Kidney capillary endothelial cell (primary cell): Measurements from ENCODE around the gene MMP14.

Experiments used
- DNase-seq: peaks from one replicate; pipeline ENCODE4 v3.0.0-alpha.2; 2018; ENCODE audit warnings: low spot score

MMP14 gene

DNA sequence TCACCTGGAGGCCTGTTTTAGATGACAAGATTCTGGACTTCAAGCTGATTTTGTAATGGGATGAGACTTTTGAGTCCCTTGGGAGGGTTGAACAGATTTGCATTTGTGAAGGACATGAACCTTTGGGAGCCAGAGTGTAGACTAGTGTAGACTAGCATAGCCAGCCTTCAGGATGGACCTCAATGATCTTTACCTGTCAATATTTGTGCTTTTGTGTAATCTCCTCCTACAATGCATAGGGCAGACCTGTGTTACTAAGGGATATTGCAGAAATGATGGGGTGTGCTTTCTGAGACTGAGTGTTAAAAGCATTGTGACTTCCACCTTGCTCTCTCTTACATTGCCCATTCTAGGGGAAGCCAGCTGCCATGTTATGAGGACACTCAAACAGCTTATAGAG lies 25.3 kb downstream of the MMP14 start:
- no peak for DNase-seq

DNA sequence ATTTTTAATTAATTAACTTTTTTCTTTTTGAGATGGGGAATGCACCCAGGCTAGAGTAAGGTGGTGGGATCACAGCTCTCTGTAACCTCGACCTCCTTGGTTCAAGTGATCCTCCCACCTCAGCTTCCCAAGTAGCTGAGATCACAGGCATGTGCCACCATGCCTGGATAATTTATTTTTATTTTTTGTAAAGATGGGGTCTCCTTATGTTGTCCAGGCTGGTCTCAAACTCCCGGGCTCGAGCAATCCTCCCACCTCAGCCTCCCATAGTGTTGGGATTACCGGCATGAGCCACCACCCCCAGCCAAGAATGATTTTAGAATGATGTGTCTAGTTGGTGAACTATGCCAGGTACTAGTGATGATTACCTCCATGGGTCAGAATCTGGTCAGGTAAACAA lies 28.6 kb downstream of the MMP14 start:
- no peak for DNase-seq

DNA sequence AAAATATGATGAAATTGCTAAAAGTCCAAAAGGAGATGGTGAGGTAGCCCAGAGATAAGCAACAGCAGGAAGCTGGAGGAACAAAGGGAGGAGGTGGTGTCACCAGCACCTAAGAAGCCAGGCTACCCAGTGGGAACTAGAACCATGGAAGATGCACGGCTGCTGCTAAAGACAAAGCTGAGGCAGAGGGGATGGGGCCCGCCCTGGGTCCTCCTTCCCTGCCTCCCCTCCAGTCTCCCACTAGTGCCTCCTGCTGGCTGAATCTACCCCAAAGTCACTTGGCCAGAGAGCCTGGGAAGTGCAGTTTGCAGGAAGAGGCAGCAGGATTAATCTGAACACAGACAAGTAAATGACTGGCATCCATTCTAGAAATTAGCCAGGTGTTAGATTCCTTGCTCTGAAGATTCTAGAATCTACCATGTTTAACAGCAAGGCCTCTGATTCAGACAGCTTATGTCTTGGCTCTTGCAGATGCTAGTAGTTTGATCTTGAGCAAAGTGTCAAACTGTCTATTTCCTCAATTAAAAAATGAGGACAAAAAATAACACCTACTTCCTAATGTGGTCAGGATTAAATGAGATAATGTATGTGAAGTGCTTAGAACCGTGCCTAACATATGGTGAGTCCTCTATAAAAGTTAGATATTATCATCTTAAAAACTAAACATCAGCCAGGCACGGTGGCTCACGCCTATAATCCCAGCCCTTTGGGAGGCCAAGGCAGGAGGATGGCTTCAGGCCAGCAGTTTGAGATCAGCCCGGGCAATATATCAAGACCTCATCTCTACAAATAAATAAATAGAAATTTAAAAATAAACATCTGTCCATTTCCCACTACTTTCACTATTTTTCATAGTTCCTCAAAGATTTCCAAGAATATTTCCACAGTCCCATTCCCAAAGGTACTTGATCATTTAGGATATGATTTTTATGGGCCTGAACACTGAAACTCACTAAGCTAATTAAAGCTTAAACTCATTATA lies 29.3 kb downstream of the MMP14 start:
- DNase-seq, result no peak

- no peak for DNase-seq
Measured at GRCh38 chr14:22866874-22867273, 30.5 kb downstream of the MMP14 start.

GRCh38 chr14:22870811-22871223 lies 34.4 kb downstream of the MMP14 start:
- DNase-seq, result no peak

- peak; percentile 76 for DNase-seq
Measured at GRCh38 chr14:22871224-22872032, 35.0 kb downstream of the MMP14 start, which contains the start of gene LRP10. Gene LRP10, plus strand, starts transcription at chr14:22871740. Its CDS starts 564 bp downstream, at chr14:22872304.

GRCh38 chr14:22872033-22872832 lies 35.8 kb downstream of the MMP14 start:
- DNase-seq, result peak; percentile 71

DNA sequence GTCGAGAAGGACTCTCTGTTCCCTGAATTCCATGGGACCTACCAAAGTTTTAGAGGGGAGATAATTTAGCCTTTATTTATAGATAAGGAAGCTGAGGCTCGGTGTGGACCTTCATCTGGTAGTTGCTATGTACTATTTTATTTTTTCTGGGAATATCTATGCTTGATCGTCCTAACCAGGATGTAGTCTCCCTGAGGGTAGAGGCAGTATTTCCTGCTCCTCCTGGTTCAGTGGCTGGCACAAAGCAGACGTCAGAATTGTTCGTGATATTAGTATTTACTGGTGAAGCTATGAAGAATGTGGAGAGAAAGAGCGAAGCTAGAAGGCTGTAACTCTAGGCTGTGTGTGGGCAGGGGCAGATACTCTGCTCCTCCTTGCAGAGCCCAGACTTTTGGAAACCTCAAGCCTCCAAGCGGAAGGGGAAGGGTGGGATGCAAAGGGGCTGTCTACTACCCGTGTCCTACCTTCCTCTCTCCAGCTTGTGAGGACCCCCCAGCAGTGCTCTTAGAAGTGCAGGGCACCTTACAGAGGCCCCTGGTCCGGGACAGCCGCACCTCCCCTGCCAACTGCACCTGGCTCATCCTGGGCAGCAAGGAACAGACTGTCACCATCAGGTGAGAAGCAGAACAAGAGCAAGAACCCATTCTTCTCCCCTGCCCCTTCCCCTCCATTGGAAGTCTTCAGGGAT lies 36.6 kb downstream of the MMP14 start:
- DNase-seq, result no peak

GRCh38 chr14:22875003-22875747 lies 38.8 kb downstream of the MMP14 start:
- DNase-seq, result no peak

GRCh38 chr14:22875748-22876319 lies 39.4 kb downstream of the MMP14 start:
- DNase-seq, result no peak

- DNase-seq, result no peak
Measured at GRCh38 chr14:22877000-22877501, 40.7 kb downstream of the MMP14 start.

- DNase-seq, result no peak
Measured at GRCh38 chr14:22878271-22879246, 42.2 kb downstream of the MMP14 start.

DNA sequence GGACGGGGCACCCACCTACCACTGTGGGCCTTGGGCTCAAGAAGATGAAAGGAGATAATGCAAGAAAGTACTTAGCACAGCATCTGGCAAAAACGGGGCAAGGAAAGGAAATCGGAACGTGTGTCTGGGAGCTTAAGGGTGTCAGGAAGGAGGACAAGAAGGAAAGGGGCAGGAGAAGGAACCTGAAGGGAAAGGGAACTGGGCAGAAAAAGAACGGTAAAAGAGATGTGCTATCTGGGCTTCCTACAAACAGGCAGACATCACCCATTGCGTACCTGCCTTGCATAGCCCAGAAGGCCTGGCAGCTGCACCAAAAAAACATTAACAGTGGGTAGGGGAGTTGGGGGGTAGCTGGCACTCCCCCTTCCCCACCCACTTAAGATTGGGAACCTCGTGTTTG lies 45.7 kb downstream of the MMP14 start:
- DNase-seq, result no peak

DNA sequence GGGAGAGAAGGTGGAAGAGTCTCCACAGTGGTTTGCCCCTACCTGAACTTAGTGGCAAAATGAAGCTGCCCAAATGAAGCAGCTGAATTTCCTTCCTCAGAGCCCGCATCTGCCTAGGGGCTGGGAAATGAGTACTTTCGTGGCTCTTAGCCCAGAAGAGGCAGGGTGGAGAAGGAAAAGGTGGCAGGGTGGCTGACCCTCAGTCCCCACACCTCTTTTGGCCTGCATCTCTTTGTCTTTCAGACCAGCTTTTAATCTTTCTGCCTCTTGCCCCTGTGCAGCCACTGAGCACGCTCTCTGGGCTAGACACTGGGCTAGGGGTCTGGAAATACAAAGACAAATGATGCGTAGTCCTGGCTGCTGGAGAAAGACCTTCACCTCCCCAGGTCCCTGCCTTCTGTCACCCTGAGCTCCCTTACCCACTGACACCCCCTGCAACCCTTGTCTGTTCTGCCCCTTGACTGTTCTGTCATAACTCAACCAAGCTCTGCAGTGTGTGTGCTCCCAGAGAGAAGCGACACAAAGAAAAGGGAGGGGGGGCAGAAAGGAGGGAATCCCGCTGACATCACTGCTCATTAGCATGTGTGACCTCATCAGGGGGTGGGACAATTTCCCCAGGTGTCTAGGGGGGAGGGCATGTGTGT lies 46.3 kb downstream of the MMP14 start:
- DNase-seq, result no peak

DNA sequence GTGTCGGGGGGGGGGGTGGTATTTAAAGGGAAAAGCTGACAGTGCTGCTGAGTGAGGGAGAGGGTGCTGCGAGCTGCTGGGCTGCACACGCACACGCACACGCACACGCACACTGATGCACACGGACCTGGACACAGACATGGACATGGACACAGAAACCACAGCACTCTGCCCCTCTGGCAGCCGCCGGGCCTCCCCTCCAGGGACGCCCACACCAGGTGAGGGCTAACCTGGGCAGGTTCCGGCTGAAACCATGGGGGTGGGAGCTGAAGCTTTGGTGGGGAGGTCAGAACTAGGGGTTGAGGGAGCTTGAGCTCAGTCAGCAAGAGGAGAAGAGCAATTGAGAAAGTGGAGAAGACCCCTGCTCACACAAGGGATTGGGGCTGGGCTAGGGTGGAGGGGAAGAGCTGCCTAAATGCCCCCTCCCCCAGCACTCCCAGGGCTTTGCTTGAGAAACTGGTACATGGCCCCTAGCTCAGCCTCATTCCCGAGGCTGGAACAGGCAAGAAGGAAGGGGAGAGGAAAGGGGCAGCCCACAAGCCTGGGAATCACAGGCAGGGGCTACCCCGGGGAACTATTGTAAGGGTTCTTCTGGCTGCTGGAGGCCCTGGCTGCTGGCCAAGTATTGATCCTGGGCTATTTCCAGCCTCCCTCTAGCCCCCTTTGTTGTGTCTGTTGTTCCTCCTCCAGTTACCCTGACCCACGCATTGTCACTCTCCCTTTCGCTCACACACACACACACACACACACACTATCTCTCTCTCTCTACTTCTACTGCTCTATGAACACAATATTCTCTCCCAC lies 47.0 kb downstream of the MMP14 start, which contains the start of gene REM2:
Gene REM2, plus strand, starts transcription at position 50 of the 804 bp plus-strand sequence. Its CDS starts 66 bp downstream, at position 116.
- DNase-seq, result no peak

DNA sequence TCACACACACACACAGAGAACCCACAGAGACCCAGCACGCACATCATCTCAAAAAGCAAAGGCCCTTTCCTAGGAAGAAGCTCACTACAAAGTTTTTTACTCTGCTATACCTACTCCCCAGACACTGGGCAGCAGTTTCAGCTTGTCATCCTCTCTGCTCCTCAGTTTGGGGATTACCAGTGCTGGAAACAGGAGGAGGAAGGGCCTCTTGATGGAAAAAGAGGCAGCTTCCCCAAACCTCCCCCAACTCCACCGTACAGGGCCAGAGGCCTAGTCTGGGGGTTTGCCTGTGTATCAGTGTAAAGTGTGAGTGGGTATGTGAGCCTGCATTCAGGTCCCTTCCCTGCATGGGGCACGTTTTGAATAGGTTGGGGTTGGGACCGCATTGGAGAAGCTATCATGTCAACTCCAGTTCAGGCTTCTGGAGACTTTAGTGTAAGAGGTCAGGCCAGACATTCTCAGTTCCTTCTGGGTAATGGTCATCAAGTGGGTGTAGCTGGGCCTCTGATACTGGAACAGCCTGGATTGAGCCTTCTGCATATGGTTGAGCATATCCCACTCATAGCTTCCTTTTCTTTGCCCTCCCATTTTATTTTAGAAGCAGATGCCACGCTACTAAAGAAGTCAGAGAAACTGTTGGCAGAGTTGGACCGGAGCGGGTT lies 47.8 kb downstream of the MMP14 start:
- no peak for DNase-seq
